IPS DF 19.7 (cell line): ENCODE data around the gene KLK1.
"Not testable (repeated sequence)": the region's sequence is repeated elsewhere in the genome, so short reads cannot be mapped to it uniquely, and the experiment has no call there.

Experiments used
- DNase-seq: peaks from one replicate; pipeline ENCODE4 v3.0.0-alpha.2; 2013; ENCODE audit warnings: low read depth, low spot score

Gene KLK1

DNA sequence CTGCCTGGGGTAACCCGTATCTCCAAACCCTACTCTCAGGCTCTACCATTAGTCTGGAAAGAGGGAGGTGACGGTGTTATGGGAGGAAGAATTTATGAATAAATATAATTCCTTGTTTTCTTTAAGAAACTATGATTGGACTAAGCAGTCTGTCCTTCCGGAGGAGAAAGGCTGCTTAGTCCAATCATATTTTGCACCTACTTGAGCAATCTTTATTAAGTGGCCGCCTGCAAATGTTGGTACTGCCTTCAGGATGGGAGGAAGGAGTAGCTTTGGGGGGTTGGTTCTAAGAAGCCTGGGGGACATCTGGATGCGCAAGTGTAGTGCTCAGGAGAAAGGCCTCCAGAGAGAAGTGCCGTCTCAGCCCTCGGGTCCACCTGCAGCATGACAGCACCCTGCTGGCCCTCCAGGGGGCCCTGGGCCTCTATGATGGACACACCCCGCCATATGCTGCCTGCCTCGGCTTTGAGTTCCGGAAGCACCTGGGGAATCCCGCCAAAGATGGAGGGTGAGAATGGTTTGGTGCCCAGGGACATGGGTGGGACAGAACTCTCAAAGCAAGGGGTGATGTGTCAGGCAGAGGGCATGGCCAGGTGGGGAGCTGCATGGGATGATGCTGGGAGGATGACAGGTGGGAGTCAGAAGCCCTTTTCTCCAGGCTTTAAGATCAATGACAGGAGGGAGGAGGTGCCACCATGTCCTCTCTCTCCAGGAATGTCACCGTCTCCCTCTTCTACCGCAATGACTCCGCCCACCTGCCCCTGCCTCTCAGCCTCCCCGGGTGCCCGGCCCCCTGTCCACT, 29.3 kb downstream of the KLK1 start:
- no peak for DNase-seq

GRCh38 chr19:50793558-50794065, 30.0 kb downstream of the KLK1 start:
- DNase-seq, result no peak

GRCh38 chr19:50792272-50793250, 31.0 kb downstream of the KLK1 start:
- no peak for DNase-seq

DNA sequence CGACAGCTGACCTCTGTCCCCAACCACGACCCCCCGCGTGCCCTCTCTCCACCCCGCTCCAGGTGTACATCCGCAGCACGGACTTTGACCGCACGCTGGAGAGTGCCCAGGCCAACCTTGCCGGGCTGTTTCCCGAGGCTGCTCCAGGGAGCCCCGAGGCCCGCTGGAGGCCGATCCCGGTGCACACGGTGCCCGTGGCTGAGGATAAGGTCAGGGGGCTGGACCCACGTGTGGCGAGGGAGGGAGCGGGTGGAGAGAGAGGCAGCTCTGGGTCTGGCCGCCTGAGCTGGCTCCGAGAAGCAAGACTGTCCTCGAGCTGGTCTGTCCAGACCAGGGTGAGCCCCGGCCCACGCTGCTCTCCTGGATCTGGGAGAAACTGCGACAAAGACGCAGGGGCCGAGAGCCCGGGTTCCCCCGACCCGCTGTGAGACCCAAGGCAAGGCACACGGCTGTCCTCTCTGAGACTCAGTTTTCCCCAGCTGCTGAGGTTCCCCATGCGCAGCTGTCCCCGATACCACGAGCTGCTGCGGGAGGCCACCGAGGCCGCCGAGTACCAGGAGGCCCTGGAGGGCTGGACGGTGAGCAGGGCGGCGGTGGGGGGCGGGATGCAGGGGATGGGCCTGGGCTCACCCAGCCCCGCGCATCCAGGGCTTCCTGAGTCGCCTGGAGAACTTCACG, 31.9 kb downstream of the KLK1 start:
- DNase-seq, result no peak

DNA sequence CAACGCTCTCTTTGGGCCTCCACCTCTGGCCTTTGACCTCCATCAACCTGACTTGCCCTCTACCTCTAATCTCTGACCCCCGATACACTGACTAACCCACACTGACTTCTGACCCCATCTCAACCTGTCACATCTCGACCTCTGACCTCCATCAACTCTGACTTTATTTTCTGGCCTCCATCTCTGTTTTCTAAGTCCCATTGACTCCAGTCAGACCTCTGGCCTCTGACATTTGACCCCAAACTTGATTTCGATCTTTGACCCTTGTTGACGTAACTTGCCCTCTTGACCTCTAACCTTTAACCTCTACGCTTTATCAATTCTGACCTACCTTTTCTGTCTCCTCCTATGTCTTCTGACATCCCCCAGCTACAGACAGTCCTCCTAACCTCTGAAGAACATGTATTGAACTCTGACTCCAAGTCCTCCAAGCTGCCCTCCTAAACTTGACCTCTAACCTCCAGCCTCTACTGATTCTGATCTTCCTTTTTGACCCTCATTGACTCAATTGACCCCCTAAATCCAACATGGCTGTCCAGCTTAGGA, 32.6 kb downstream of the KLK1 start:
- DNase-seq, result no peak

- no peak for DNase-seq
Observed at GRCh38 chr19:50790396-50790795, 33.2 kb downstream of the KLK1 start, which contains the start of gene ACP4. ACP4 (plus strand) TSS chr19:50790415; CDS start chr19:50790415, 0 bp downstream.

- no peak for DNase-seq
Observed at GRCh38 chr19:50785329-50785728, 38.3 kb downstream of the KLK1 start.

GRCh38 chr19:50784710-50785109, 38.9 kb downstream of the KLK1 start:
- DNase-seq, result no peak

- DNase-seq, result not testable (repeated sequence)
Observed at GRCh38 chr19:50783848-50784152, 39.8 kb downstream of the KLK1 start.

- no peak for DNase-seq
Observed at GRCh38 chr19:50780753-50781435, 42.7 kb downstream of the KLK1 start.

GRCh38 chr19:50779504-50780457, 43.8 kb downstream of the KLK1 start:
- no peak for DNase-seq

DNA sequence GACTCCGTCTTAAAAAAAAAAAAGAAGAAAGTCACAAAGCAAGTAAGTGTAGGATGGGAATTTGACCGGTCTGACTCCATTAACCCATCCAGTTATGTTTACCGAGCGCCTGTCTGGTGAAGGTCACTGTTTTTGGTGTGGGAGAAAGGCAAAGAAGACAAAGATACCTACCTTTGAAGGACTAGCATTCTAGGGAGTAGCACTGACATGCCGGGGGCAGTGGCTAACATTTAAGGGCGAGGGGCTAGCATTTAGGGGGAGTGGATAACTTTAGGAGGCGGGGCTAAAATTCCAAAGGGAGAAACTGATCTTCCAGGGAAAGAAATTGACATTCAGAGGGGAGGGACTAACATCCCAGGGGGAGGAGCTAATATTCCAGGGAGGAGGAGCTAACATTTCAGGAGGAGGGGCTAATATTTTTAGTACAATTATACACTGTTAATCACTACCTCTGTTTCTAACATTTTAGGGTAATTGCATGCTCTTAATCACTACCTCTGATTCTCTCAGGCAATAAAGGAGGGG, 44.6 kb downstream of the KLK1 start:
- no peak for DNase-seq

DNA sequence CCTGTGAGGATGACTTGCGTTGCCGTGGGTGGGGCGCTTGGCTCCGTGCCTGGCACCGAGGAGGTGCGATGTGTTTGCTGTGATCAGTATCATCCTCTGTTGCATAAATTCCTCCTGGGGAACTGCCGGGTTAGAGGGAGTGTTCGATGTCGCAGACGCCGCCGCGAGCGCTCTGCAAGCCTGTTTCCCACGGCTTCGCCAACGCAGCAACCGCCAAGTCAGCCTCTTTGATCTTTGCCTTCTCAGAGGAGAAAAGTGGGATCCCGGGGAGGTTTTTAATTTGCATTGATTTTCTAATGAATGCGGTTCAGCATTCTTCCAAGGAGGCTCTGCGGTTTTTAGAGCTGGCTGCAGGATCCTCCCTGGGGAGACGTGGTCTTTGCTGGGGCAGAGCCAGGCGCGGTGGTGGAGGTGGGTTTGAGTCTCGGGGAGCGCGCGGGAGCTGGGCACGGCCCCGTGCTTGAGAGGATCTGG, 45.7 kb downstream of the KLK1 start:
- DNase-seq, result no peak

- DNase-seq, result no peak
Observed at GRCh38 chr19:50777261-50777660, 46.3 kb downstream of the KLK1 start.

GRCh38 chr19:50776131-50776530, 47.5 kb downstream of the KLK1 start:
- DNase-seq, result no peak

DNA sequence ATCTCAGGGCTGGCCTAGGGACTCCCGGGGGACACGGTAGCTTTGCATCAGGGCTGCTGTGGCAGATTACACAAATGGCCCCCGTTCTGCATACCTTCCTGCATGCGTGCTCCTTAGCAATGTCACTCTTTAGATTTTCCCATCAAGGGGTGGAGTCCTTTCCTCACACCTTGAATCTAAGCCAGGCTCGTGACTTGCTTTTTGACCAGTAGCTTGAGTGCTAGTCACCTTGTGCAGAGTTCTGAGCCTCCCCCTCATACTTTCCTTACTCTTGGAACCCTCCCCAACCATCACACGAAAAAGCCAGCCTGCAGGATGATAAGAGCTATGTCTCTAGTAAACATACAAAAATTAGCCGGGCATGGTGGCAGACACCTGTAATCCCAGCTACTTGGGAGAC, 50.1 kb downstream of the KLK1 start:
- DNase-seq, result not testable (repeated sequence)

DNA sequence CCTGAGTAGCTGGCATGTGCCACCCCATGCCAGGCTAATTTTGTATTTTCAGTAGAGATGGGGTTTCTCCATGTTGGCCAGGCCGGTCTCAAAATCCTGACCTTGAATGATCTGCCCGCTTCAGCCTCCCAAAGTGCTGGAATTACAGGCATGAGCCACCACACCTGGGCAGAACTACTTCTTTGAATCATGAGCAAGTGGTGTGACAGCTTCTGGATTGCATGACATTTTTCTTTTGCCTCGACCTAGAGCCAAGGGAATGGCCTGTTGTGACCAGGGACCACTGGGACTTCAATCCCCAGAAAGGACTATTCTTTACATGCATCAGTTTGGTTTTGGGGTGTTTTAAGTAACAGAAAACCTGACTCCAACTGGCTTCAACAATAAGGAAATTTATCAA, 50.7 kb downstream of the KLK1 start:
- not testable (repeated sequence) for DNase-seq

GRCh38 chr19:50772476-50772875, 51.1 kb downstream of the KLK1 start:
- no peak for DNase-seq

- no peak for DNase-seq
Observed at GRCh38 chr19:50770888-50771287, 52.7 kb downstream of the KLK1 start.
